Keratinocyte (primary cell): ENCODE data around the gene SPAG16. TPM values are rescaled to one million over a fixed set of nuclear protein-coding genes. Genes with fewer than 3 reads are reported as not detected.

Experiments used
- DNase-seq: peaks from one replicate; pipeline ENCODE4 v3.0.0-alpha.2; 2011; ENCODE audit warnings: low read depth, missing footprints, low spot score
- FAIRE-seq: peaks from 2 replicates; lab custom pipeline; 2011; peaks lifted over from hg19 to GRCh38; lab: Jason Lieb, UNC
- H2AFZ ChIP-seq: 2 replicates; pipeline ENCODE4 v1.6.0; 2012; ENCODE audit warnings: low read length, control low read depth, inconsistent platforms; ENCODE audit not compliant: control insufficient read depth
- H3K27ac ChIP-seq: 2 replicates; pipeline ENCODE4 v1.5.1; 2011; ENCODE audit warnings: low read length; ENCODE audit not compliant: control insufficient read depth, insufficient read depth
- H3K27me3 ChIP-seq: 3 replicates; pipeline ENCODE4 v1.6.0; 2011; ENCODE audit warnings: low read length; ENCODE audit not compliant: control insufficient read depth, insufficient read depth; ENCODE audit errors: extremely low read depth
- H3K36me3 ChIP-seq, 2 experiments: 2 replicates in 1 of 2; 3 replicates in 1 of 2; pipeline ENCODE4 v1.5.1; 2011; ENCODE audit warnings: low read length in 2 of 2, mild to moderate bottlenecking in 1 of 2; ENCODE audit not compliant: control insufficient read depth in 2 of 2, insufficient read depth in 2 of 2; ENCODE audit errors: extremely low read depth in 1 of 2
- H3K4me1 ChIP-seq: 3 replicates; pipeline ENCODE4 v1.5.1; 2011; ENCODE audit warnings: low read length; ENCODE audit not compliant: control insufficient read depth, insufficient read depth; ENCODE audit errors: extremely low read depth
- H3K4me2 ChIP-seq: 3 replicates; pipeline ENCODE4 v1.6.0; 2011; ENCODE audit warnings: low read depth, low read length; ENCODE audit not compliant: control insufficient read depth, insufficient read depth; ENCODE audit errors: extremely low read depth
- H3K4me3 ChIP-seq, 3 experiments: fragments of 200-600 bp in 1 of 3; sonication (generic) in 1 of 3; 2 replicates in 2 of 3; 3 replicates in 1 of 3; pipeline ENCODE4 v1.5.1; 2011 to 2016; ENCODE audit warnings: low read length in 3 of 3, mild to moderate bottlenecking in 3 of 3, control low read depth in 2 of 3, inconsistent platforms in 1 of 3, low read depth in 1 of 3, mixed read lengths in 1 of 3, mixed run types in 1 of 3, moderate library complexity in 1 of 3; ENCODE audit not compliant: control insufficient read depth in 2 of 3, insufficient read depth in 2 of 3; ENCODE audit errors: extremely low read depth in 1 of 3
- H3K79me2 ChIP-seq: 2 replicates; pipeline ENCODE4 v1.6.0; 2012; ENCODE audit warnings: low read length; ENCODE audit not compliant: control insufficient read depth, insufficient read depth
- H3K9ac ChIP-seq: 3 replicates; pipeline ENCODE4 v1.6.0; 2011; ENCODE audit warnings: low read length; ENCODE audit not compliant: control insufficient read depth, insufficient read depth; ENCODE audit errors: extremely low read depth
- H3K9me1 ChIP-seq: 3 replicates; pipeline ENCODE4 v1.6.0; 2011; ENCODE audit warnings: low read length; ENCODE audit not compliant: control insufficient read depth, insufficient read depth; ENCODE audit errors: extremely low read depth
- H3K9me3 ChIP-seq: 2 replicates; pipeline ENCODE4 v1.5.1; 2012; ENCODE audit warnings: low read depth, low read length; ENCODE audit not compliant: control insufficient read depth
- H4K20me1 ChIP-seq: 3 replicates; pipeline ENCODE4 v1.6.0; 2011; ENCODE audit warnings: low read length; ENCODE audit not compliant: control insufficient read depth, insufficient read depth; ENCODE audit errors: extremely low read depth
- CTCF ChIP-seq, 3 experiments: IDR thresholded peaks in 1 of 3; conservative IDR thresholded peaks in 1 of 3; optimal IDR thresholded peaks in 1 of 3; 2 replicates in 2 of 3; 3 replicates in 1 of 3; pipeline versions ENCODE3 to v1.5.1; 2011; ENCODE audit warnings: low read length in 3 of 3, mild to moderate bottlenecking in 3 of 3, moderate library complexity in 2 of 3, control low read depth in 1 of 3, inconsistent platforms in 1 of 3; ENCODE audit not compliant: insufficient read depth in 2 of 3; ENCODE audit errors: extremely low read depth in 1 of 3
- EZH2 ChIP-seq: IDR thresholded peaks from one replicate; pipeline ENCODE4 v1.6.1; 2012; ENCODE audit warnings: inconsistent platforms, mild to moderate bottlenecking, low read length, moderate library complexity
- dilution Hi-C: fragments of 300-500 bp; cut with MboI; formaldehyde crosslinking; loops from one replicate; pipeline ENCODE4 v1.7.0; 2020; ENCODE audit warnings: low sequenced_read_pairs; ENCODE audit not compliant: extremely low pct_ligation_motif_present
- polyA plus RNA-seq, 5 experiments: library from polyadenylated mRNA; depleted of rRNA in 3 of 5; stranded (reverse) in 3 of 5; stranded (forward) in 1 of 5; unstranded in 1 of 5; fragments of >200 nt; gene quantifications; 1 replicate in 1 of 5; 2 replicates in 3 of 5; 3 replicates in 1 of 5; pipeline versions ENCODE4 v1.2.1 to v1.2.3, GENCODE V29; 2011 to 2012; ENCODE audit warnings: missing spikeins in 2 of 5, low read depth in 1 of 5, low replicate concordance in 1 of 5

The SPAG16 gene
- polyA plus RNA-seq, 1 donor (not counting 4 experiments of a cell fraction or from before 2014, with no cell fraction given), result 19.6 TPM

- DNase-seq (no peak), FAIRE-seq (no peak)
- H3K27ac ChIP-seq, result no peak overlapping the region
These were observed 438.8 kb downstream of the SPAG16 start for GRCh38 chr2:213723041-213723560.

GRCh38 chr2:213723707-213724106 lies 439.4 kb downstream of the SPAG16 start:
- Histone ChIP-seq H3K27ac (no peak overlapping the region), H3K27me3 (no peaks in the 10 kb centered on the region), H3K9ac (no peak overlapping the region), H3K9me1 (no peaks in the 10 kb centered on the region), H4K20me1 (no peaks in the 10 kb centered on the region), H3K79me2 (no peaks in the 10 kb centered on the region), H2AFZ (no peak overlapping the region), H3K4me1 (no peaks in the 10 kb centered on the region), H3K36me3 (no peaks in the 10 kb centered on the region), H3K4me3 (no peak overlapping the region), H3K9me3 (no peaks in the 10 kb centered on the region), H3K4me2 (no peak overlapping the region)
- no peak for DNase-seq
- FAIRE-seq, result no peak
- dilution Hi-C loops, result no loop called here
- TF ChIP-seq CTCF (optimal IDR thresholded peaks at IDR 0.05 in 1 of 3, IDR thresholded peaks at IDR 0.05 in 1 of 3, conservative IDR thresholded peaks at IDR 0.05 in 1 of 3; ENCODE audit: extremely low read depth in 1 of 3, insufficient read depth in 2 of 3, low read length in 3 of 3) (no peak), EZH2 (no peak)

More at GRCh38 chr2:213723041-213723560, 438.8 kb downstream of the SPAG16 start:
- Histone ChIP-seq H3K4me1 (no peaks in the 10 kb centered on the region), H4K20me1 (no peaks in the 10 kb centered on the region), H3K4me2 (no peak overlapping the region), H3K27me3 (no peaks in the 10 kb centered on the region), H3K79me2 (no peaks in the 10 kb centered on the region), H3K9ac (no peak overlapping the region), H3K9me3 (no peaks in the 10 kb centered on the region), H3K36me3 (no peaks in the 10 kb centered on the region), H2AFZ (no peak overlapping the region), H3K4me3 (no peak overlapping the region), H3K9me1 (no peaks in the 10 kb centered on the region)
- TF ChIP-seq EZH2, result no peak
- no peak for TF ChIP-seq CTCF (optimal IDR thresholded peaks at IDR 0.05 in 1 of 3, IDR thresholded peaks at IDR 0.05 in 1 of 3, conservative IDR thresholded peaks at IDR 0.05 in 1 of 3; ENCODE audit: extremely low read depth in 1 of 3, insufficient read depth in 2 of 3, low read length in 3 of 3)
- dilution Hi-C loops, result no loop called here
